GM19023 (cell line): Measurements from ENCODE around the gene WFIKKN2.
"Not testable (repeated sequence)": the region's sequence is repeated elsewhere in the genome, so short reads cannot be mapped to it uniquely, and the experiment has no call there.

ENCODE experiments used
- ATAC-seq: cut with Tn5 transposase; IDR thresholded peaks from one replicate; pipeline ENCODE4 v1.9.1; 2021; ENCODE audit warnings: mild to moderate bottlenecking, moderate library complexity; ENCODE audit not compliant: unreplicated experiment

Gene WFIKKN2, protein sequence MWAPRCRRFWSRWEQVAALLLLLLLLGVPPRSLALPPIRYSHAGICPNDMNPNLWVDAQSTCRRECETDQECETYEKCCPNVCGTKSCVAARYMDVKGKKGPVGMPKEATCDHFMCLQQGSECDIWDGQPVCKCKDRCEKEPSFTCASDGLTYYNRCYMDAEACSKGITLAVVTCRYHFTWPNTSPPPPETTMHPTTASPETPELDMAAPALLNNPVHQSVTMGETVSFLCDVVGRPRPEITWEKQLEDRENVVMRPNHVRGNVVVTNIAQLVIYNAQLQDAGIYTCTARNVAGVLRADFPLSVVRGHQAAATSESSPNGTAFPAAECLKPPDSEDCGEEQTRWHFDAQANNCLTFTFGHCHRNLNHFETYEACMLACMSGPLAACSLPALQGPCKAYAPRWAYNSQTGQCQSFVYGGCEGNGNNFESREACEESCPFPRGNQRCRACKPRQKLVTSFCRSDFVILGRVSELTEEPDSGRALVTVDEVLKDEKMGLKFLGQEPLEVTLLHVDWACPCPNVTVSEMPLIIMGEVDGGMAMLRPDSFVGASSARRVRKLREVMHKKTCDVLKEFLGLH

DNA sequence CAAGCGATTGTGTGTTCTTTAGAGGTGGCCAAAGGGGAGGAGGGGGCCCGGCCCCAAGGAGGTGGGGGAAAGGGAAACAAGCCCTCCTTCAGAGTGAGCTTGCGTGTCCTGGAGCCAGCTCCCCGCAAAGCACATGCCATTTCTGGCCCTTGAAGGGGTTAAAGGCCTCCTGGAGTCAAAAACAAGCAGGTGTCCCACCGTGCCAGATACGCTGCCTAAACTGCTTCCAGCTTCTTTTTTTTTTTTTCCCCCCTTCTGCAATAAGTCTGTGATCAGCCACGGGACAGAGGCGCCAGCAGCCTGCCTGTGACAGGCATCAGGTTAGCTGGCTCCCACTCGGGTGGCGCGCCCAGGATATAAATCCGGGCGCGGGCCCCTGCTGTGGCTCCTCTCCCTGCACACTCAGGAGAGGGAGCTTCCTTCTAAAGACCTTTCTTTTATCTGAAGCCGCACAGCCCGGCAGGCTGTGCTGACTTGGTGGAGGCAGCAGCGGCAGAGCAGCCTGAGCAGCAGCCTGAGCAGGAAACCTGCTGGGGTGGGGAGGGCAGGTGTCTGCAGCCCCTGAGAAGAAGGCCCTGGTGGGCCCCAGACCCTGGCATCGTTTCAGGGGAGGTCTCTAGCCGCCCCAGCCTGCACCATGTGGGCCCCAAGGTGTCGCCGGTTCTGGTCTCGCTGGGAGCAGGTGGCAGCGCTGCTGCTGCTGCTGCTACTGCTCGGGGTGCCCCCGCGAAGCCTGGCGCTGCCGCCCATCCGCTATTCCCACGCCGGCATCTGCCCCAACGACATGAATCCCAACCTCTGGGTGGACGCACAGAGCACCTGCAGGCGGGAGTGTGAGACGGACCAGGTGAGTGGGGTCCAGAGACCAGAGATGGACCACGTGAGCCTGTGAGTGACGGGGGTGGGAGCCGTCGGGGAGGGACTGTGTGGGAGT is at the start of gene WFIKKN2:
Gene WFIKKN2 (plus strand): TSS at position 286 of the 934 bp plus-strand sequence. CDS start 352 bp downstream, at position 638.
- ATAC-seq: no peak

DNA sequence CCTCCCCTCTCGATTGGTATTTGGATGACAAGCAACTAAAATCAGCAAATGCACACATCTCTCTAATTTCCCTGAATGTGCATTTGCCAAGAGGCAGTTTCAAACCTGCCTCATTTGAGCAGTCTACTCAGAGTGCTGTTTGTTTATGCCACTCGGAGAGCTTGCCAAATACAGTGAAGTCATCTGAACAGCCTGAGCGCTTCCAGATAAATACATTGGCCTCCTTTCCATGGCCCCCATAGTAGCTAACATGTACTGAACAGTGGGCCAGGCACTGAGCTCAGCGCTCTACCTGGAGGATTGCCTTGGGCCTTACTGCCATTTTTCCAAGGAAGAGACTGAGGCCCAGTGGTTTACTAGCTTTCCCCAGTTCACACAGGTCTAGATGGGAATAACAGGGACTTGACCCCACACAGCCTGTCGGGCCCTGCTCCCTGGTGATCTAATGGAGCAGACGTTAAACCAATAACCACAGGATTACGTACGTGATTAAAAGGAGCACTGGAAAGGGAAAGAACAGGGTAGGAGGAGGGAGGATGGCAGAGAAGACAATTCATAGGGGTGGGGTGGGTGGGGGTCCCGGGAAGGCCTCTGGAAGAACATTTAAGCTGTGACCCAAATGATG is 49.3 kb upstream of the WFIKKN2 start:
- ATAC-seq: no peak

DNA sequence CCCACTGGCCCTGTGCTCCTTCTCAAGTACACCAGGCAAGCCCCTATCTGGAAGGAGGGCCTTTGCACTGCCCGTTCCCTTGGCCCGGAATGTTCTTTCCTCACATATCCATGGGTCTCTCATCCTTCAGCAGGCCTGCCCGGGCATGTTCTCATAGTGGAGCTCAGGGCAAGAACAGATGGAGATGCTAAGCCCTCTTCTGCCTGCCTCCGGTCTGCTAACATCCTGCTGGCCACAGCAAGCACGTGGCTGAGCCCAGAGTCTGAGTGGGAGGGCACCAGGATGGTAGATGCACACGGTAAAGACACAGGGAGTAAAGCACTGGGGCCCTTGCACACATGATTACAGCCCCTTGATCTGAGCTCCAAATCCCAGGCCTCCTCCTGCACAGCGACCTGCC is 48.3 kb upstream of the WFIKKN2 start:
- ATAC-seq: no peak

DNA sequence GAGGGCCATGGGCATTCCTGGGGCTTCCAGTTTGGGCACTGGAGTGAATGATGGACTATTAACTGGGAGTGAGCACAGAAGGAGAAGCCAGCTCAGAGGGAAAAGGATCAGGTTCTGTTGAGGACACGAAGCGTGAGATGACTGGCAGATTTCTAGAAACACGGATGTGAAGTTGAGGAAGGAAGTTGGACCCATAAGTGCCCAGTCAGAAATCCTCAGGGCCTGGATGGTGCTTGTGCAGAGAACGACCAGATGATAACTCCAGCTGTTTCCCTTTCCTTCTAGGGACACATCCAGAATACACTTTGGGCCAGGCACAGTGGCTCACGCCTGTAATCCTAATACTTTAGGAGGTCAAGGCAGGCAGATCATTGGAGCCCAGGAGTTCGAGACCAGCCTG is 44.8 kb upstream of the WFIKKN2 start:
- no peak for ATAC-seq

DNA sequence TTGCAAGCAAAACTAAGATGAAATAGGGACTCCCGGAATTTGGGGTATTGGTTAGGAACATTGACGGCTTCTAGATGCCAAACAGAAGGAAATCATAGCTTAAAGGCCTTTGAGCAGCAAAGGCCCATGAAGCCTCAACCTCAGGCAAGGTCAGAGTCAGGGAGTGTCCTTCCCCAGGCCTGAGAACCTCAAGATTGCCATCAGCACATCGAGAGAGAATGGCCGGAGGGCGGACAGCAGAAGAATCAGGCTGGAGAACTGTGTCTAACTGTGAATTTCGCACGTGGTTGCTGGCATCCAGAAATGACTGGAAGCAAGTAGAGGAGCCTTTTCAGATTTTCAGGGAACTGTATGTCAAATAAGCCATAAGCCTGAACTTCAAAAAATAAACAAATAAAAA is 43.3 kb upstream of the WFIKKN2 start:
- no peak for ATAC-seq

DNA sequence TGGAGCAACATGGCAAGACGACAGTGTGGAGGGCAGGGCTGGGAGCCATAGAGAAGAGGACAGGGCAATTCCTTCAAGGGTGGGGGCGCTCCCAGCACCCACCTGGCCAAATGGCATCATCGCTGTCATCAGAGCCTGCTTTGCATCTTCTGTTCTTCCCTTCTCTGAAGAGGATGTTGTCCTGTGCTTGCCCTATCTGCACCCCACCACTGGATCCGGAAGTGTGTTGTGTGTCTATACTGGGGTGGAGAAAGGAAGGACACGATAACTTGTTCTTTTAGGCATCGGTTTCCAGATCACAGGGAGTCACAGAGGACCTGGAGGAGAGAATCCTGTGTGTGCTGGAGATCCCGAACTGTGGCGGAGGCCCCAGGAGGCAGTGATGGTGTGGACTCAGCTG is 42.4 kb upstream of the WFIKKN2 start:
- ATAC-seq: no peak

DNA sequence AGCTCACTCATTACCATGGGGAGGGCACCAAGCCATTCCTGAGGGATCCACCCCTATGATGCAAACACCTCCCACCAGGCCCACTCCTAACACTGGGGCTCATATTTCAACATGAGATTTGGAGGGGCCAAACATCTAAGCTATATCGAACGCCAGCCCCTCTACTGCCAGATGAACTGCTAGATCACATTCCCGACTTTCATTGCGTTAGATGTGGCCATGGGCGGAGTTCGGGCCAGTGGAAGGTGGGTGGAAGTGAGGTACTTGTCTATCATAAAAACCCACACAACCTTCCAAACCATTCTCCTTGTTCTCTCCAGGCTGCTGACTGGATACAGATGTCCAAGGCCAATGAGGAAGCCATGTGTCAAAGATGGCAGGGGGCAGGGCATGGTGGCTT is 41.0 kb upstream of the WFIKKN2 start:
- ATAC-seq: no peak

DNA sequence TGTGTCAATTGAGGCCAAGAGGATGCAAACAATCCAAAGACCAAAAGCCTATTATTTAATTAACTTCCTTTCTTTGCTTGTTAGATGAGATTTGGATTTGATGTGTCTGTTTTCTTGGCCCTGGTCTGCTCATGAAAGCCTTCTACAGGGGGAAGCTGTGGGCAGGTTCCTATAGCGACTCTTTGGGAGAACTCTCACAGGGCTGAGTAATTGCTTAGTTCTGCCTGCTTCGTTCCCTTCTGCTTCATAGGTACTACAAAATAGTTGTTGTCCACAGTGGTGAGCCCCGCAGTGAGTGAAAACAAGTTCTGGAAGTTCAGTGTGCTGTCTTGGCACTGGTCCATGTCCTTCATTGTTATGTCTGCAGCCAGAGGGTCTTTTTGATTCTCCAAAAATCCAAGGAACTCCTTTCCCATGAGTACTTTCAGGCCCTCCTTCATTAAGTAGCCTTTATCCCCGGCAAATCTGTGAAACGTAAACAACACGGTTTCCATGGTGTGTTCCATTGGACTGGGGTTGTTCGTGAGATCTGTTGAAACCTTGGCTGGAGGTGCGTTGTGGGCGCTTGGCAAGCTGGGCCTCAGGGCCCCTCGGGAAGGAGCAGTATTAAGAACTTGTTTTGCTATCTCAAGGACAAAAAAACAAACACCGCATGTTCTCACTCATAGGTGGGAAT is 38.1 kb upstream of the WFIKKN2 start:
- ATAC-seq: no peak

DNA sequence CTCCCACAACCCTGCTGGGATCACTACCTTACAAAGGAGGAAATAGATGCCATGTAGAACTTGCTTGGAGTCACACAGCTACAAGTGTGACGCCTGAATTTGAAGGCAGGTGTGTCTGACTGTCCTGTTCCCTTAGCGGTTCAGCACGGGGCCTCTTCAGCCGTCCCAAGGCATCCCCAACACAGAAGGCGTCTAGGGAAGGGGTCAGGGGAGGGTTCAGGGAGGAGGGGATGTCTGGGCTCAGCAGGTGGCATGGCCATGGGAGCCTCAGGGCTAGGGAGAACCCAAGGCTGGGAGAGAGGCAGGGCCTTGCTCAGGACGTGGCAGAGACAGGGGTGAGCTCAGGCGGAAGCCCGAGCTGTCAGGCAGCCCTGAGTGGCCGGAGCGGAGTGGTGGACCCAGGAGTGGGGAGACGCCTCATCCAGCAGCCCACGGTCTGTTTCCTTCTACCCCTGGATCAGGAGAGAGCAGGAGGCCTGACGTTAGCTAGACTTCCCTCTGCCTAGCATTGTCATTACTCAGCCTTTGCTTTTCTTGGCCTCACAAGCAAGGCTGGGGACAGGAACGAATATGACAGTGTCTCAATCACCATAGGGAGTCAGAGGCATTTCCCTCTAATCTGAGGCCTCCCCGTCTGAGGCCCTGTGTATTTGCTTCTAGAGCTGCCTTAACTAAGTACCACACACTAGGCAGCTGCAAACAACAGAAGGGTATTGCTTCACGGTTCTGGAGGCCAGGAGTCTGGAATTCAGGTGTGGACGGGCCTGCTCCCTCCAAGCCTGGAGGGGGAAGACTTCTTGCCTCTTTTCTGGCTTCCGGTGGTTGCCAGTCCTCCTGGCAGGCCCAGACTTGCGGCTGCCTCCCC is 36.7 kb upstream of the WFIKKN2 start:
- ATAC-seq: no peak

DNA sequence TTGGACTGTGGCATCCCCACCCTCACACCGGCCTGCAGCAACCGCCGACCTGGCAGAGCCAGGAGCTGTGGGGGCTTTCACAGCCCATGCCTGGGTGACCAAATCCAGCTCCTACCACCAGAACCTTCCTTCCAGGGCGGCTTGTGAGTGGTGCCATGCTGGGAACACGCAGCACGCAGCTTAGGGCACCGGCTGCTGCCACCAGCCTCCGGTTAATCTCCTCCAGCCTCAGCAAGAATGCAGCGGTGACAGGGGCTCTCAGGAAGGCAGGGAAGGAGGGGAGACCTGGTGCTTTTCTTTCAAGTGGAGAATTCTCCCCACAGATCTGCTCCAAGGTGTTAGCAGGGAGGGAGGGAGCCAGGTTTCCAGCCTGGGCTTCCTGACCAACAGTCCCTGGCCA is 35.8 kb upstream of the WFIKKN2 start:
- ATAC-seq: no peak

DNA sequence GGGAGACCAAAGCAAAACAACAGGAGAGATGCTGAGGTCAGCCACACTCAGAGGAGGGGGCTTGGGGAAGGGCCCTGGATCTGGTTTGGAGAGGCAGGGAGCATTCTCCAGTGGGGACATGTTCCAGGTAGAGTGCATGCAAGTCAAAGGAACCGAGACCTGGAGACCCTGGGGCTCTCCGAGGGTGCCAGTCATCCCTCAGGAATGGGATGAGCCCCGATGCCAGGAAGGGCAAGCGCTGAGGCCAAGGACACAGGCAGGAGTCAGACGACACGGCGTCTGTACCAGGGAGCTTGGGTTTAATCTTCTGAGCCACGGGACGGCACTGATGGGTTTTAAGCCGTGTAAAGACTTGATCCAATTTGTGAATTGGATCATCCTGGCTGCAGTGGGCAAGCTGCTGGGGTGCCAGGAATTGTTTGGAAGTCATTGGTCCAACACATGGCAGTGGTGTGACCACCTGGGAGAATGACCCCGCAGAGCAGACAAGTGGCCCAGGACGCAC is 35.1 kb upstream of the WFIKKN2 start:
- no peak for ATAC-seq

DNA sequence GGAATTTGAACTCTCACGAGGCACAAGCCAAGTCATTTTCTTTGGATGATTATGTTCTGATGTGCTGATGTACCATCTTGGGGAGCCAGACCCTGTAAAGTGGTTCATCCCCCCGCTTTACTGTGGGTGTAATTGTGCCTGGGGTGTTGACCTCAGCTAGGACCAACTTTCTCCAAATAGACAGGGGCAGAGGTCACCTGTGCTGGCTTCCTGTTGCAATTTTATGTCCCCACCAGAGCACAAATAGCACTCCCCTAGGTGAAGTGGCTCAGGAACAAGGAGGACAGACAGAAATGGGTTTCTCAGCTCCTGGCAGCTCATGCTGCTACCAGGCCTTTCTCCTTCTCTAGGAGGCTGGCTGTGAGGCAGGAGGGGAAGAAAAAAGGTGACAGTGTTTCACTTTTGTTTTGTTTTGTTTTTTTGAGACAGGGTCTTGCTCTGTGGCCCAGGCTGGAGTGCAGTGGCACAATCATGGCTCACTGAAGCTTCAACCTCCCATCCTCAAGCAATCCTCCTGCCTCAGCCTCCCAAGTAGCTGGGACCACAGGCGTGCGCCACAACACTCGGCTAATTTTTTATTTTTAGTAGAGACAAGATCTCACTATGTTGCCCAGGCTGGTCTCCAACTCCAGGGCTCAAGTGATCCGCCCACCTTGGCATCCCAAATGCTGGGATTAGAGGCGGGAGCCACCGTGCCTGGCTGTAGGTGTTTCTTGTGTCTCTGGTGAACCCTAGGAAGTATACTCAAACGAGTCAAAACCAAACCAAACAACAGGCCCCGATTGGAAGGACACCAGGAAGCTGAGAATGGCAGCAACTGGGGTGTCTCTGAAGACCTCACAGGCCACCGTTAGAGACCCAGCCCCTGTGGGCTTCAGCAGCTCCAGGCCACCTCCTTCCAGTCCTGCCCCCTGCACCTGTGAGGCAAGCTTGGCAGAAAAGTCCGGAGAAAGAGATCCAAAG is 32.5 kb upstream of the WFIKKN2 start:
- ATAC-seq: no peak

DNA sequence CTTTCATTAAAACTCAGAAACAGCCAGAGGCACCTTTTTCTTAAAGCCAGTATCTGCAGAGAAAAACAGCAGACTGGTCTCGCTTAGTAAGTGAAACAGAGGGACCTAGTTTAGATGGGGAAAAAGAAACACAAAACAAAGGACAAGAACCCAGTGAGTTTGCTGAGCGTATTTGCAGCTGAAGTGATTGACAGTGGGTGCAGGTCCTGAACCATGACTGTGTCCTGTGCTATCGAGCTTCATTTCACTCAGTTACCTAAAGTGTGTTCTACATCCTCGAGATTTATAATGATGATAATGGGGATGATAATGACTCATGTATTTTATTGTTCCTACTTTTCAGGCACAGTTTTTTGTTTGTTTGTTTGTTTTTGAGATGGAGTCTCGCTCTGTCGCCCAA is 31.7 kb upstream of the WFIKKN2 start:
- ATAC-seq: no peak

DNA sequence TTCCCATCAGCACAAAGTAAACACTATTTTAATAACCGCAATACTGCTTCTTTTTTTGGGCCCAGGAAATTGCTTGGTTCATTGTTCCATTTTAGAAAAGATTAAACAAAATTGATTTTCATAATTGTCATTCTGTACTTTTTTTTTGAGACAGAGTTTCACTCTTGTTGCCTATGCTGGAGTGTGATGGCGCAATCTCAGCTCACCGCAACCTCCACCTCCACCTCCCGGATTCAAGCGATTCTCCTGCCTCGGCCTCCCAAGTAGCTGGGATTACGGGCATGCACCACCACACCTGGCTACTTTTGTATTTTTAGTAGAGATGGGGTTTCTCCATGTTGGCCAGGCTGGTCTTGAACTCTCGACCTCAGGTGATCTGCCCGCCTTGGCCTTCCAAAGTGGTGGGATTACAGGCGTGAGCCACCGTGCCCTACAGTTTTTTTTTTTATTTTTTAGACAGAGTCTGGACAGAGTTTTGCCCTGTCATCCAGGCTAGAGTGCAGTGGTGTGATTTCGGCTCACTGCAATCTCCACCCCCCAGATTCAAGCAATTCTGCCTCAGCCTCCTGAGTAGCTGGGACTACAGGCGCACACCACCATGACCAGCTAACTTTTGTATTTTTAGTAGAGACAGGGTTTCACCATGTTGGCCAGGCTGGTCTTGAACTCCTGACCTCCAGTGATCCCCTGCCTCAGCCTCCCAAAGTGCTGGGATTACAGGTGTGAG is 30.5 kb upstream of the WFIKKN2 start:
- ATAC-seq: not testable (repeated sequence)

DNA sequence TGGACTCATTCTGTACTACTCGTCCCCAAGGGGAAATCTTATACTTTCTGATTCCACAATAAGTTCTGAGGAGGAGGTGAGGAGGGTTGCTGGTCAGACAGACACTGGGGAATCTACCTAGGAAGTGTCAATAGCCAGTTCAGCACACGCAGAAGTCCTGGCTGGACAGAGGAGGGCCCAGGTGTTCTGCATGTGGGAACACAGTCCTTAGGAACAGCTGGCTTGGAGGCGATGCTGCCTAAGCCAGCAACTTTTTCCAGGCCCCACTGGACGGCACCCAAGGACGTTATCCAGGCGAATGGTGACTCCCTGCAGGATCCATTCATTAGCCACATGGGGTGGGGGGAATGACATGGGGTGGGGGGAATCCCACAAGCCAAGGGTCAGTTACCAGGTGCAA is 29.9 kb upstream of the WFIKKN2 start:
- ATAC-seq: no peak

DNA sequence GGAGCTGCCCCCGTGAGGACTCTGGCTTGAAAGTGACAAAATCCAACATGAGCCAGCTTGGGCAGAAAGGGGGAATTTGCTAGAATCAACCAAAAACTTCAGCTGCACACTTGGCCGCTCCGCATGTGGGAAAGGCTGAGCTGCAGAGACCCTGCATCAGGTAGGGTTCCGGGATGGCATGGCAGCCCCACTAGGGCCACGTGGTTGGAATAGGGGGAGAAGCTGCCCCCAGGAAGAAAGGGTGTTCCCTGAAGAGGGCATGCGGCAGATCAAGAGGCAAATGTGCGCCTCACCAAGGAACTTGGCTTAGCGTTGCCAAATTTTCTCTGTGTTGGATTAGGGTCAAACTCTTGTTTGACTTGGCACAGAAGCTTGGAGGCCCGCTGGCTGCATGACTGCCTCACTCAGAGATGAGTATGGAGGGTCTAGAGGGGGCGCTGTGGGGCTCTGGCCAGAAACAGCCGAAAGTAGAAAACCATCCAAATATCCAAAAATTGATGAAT is 29.2 kb upstream of the WFIKKN2 start:
- ATAC-seq: no peak

DNA sequence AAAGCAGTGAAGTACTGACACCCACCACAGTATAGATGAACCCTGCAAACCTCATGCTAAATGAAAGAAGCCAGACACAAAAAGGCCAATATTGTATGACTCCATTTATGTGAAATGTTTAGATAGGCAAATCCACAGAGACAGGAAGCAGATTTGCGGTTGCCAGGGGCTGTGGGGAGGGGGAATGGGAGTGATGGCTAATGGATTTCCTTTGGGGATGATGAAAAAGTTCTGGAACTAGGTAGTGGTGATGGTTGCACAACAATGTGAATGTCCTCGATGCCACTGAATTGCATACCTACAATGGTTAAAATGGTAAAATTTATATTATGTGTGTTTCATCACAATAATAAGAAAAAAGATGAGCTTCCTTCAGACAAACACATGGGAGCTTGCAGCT is 28.4 kb upstream of the WFIKKN2 start:
- no peak for ATAC-seq
